22Rv1 (cell line): Measurements from ENCODE around the gene DNAJB14.

Experiments used
- ZFX ChIP-seq: fragments of 450-650 bp; IDR thresholded peaks from 2 replicates; pipeline ENCODE4 v1.6.1; 2017; ENCODE audit warnings: antibody characterized with exemption, borderline replicate concordance
- TF ChIP-seq, protein P1 (sequence below): fragments of 450-650 bp; IDR thresholded peaks from 2 replicates; pipeline ENCODE4 v1.5.1; 2017; ENCODE audit warnings: mild to moderate bottlenecking

DNA sequence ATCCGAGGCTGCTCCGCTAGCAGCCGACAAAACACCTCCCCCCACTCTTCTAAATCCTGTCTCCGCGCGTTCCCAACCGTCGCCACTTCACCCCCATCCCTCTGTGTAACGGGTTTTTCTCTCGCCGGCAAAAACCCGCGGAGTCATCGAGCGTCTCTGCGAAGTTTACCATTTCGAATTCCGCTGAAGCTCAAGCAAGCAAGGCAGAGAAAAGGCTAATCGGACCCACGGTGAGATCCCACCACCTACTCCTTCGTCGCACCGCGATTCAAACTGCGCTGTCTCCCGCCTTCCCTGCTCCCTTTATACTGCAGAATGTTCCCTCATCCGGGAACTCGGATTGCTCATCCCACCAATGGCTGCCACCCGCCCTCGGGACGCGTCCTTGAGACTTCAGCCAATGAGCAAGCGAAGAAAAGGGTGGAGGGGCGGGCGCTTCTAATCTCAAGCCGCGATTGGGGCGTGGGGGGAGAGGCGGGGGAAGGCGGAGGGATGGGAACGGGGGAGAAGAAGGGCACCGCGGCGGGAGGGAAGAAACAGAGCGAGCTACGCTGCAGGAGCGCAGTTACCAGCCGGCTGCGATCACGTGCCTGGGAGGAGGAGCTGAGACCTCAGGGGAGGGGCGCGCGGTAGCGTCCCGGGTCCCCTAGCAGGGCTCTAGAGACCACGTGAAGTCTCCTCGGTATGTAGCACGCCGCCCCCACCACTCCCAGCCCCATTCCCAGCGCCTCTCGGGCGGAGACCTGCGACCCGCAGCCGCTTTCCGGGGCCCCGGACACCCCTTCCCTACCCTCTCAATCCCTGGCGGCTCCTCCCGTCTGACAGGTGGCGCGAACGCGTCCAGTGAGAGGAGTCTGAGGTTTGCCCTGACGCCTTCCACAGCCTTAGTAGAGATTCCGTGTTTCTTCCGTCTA is 3.8 kb upstream of the DNAJB14 start, which contains the start of gene H2AZ1:
- TF ChIP-seq, protein P1, sequence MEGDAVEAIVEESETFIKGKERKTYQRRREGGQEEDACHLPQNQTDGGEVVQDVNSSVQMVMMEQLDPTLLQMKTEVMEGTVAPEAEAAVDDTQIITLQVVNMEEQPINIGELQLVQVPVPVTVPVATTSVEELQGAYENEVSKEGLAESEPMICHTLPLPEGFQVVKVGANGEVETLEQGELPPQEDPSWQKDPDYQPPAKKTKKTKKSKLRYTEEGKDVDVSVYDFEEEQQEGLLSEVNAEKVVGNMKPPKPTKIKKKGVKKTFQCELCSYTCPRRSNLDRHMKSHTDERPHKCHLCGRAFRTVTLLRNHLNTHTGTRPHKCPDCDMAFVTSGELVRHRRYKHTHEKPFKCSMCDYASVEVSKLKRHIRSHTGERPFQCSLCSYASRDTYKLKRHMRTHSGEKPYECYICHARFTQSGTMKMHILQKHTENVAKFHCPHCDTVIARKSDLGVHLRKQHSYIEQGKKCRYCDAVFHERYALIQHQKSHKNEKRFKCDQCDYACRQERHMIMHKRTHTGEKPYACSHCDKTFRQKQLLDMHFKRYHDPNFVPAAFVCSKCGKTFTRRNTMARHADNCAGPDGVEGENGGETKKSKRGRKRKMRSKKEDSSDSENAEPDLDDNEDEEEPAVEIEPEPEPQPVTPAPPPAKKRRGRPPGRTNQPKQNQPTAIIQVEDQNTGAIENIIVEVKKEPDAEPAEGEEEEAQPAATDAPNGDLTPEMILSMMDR = no peak
- no peak for TF ChIP-seq ZFX
